Endothelial cell of umbilical vein (primary cell): ENCODE data around the gene ERBB4. TPM values are rescaled to one million over a fixed set of nuclear protein-coding genes. Genes with fewer than 3 reads are reported as not detected.

Experiments
- BruUV-seq: library from RNA; stranded (reverse); fragments of 400-500 nt; replicated peaks from 2 replicates; lab custom pipeline; 2021; lab: Mats Ljungman, UMichigan
- CTCF ChIA-PET: fragments of 300-600, 350-600 bp; sonication (Branson Sonifier 250); formaldehyde crosslinking; loops from one replicate; lab custom pipeline; 2021; ENCODE audit warnings: antibody characterized with exemption, inconsistent platforms; lab: Charles Lee
- POLR2A ChIA-PET: fragments of 300-600, 350-600 bp; sonication (Branson Sonifier 250); formaldehyde crosslinking; loops from one replicate; lab custom pipeline; 2021; ENCODE audit warnings: antibody characterized with exemption, inconsistent platforms; lab: Charles Lee
- DNase-seq: peaks from one replicate; pipeline ENCODE4 v3.0.0-alpha.2; 2011; ENCODE audit warnings: low read depth, low spot score
- FAIRE-seq: peaks from 2 replicates; lab custom pipeline; 2011; peaks lifted over from hg19 to GRCh38; lab: Jason Lieb, UNC
- H2AFZ ChIP-seq: 2 replicates; pipeline ENCODE4 v1.6.0; 2012; ENCODE audit warnings: low read depth, low read length, control low read depth, inconsistent platforms
- H3K27ac ChIP-seq: 2 replicates; pipeline ENCODE4 v1.5.1; 2011; ENCODE audit warnings: low read depth, mild to moderate bottlenecking, control low read depth, low read length, moderate library complexity; ENCODE audit not compliant: insufficient read depth
- H3K27me3 ChIP-seq, 2 experiments: 2 replicates each; pipeline versions ENCODE4 v1.6.0 to v1.6.1; 2011; ENCODE audit warnings: low read length in 2 of 2, mixed read lengths in 1 of 2; ENCODE audit not compliant: control insufficient read depth in 2 of 2, insufficient read depth in 2 of 2
- H3K36me3 ChIP-seq, 2 experiments: 2 replicates in 1 of 2; 3 replicates in 1 of 2; pipeline ENCODE4 v1.5.1; 2011; ENCODE audit warnings: low read length in 2 of 2, mild to moderate bottlenecking in 1 of 2, moderate library complexity in 1 of 2; ENCODE audit not compliant: control insufficient read depth in 2 of 2, insufficient read depth in 2 of 2; ENCODE audit errors: extremely low read depth in 1 of 2
- H3K4me1 ChIP-seq: 3 replicates; pipeline ENCODE4 v1.5.1; 2011; ENCODE audit warnings: mild to moderate bottlenecking, low read length; ENCODE audit not compliant: control insufficient read depth, insufficient read depth; ENCODE audit errors: extremely low read depth
- H3K4me2 ChIP-seq: 2 replicates; pipeline ENCODE4 v1.6.1; 2011; ENCODE audit warnings: low read length, control low read depth, mixed read lengths; ENCODE audit not compliant: insufficient read depth
- H3K4me3 ChIP-seq, 3 experiments: fragments of 200-600 bp in 1 of 3; sonication (generic), shearing (Covaris generic) in 1 of 3; replicated peaks in 1 of 3; 2 replicates each; pipeline ENCODE4 v1.5.1; 2011 to 2016; ENCODE audit warnings: control low read depth in 3 of 3, low read length in 3 of 3, mild to moderate bottlenecking in 2 of 3, inconsistent platforms in 1 of 3, low read depth in 1 of 3, moderate library complexity in 1 of 3; ENCODE audit not compliant: insufficient read depth in 1 of 3
- H3K79me2 ChIP-seq: 2 replicates; pipeline ENCODE4 v1.6.0; 2012; ENCODE audit warnings: low read length, inconsistent platforms; ENCODE audit not compliant: control insufficient read depth, insufficient read depth
- H3K9ac ChIP-seq: replicated peaks from 2 replicates; pipeline ENCODE3; 2011; ENCODE audit warnings: low read length, control low read depth; ENCODE audit not compliant: insufficient read depth; ENCODE audit errors: extremely low read depth
- H3K9me1 ChIP-seq: replicated peaks from 3 replicates; pipeline ENCODE4 v1.6.0; 2011; ENCODE audit warnings: mild to moderate bottlenecking, low read length; ENCODE audit not compliant: control insufficient read depth, insufficient read depth; ENCODE audit errors: extremely low read depth
- H3K9me3 ChIP-seq: replicated peaks from 2 replicates; pipeline ENCODE4 v1.5.1; 2012; ENCODE audit warnings: low read length, inconsistent platforms; ENCODE audit not compliant: control insufficient read depth, insufficient read depth
- H4K20me1 ChIP-seq: replicated peaks from 2 replicates; pipeline ENCODE3; 2011; ENCODE audit warnings: mild to moderate bottlenecking, low read length; ENCODE audit not compliant: control insufficient read depth, insufficient read depth; ENCODE audit errors: extremely low read depth
- EZH2 ChIP-seq: IDR thresholded peaks from 2 replicates; pipeline ENCODE4 v1.6.1; 2012; ENCODE audit warnings: borderline replicate concordance, low read depth, mild to moderate bottlenecking, moderate library complexity, low read length, inconsistent platforms; ENCODE audit not compliant: severe bottlenecking
- FOS ChIP-seq: IDR thresholded peaks from 2 replicates; pipeline ENCODE4 v1.6.1; 2011; ENCODE audit warnings: mild to moderate bottlenecking, low read length, moderate library complexity, borderline replicate concordance; ENCODE audit not compliant: insufficient read depth
- GATA2 ChIP-seq: IDR thresholded peaks from 2 replicates; pipeline ENCODE4 v1.7.0; 2011; ENCODE audit warnings: low read depth, mild to moderate bottlenecking, moderate library complexity, mixed read lengths, low read length; ENCODE audit not compliant: insufficient read length, insufficient read depth
- JUN ChIP-seq: IDR thresholded peaks from 2 replicates; pipeline ENCODE4 v1.6.1; 2011; ENCODE audit warnings: borderline replicate concordance, low read depth; ENCODE audit not compliant: insufficient read length, insufficient read depth
- MYC ChIP-seq: IDR thresholded peaks from one replicate; pipeline ENCODE4 v1.6.1; 2011; ENCODE audit warnings: mild to moderate bottlenecking, low read depth, low read length
- POLR2A ChIP-seq: IDR thresholded peaks from 2 replicates; pipeline ENCODE4 v1.6.1; 2012; ENCODE audit warnings: low read depth, mild to moderate bottlenecking, control low read depth, low read length
- POLR2AphosphoS5 ChIP-seq: IDR thresholded peaks from 2 replicates; pipeline ENCODE4 v1.6.1; 2012; ENCODE audit warnings: low read depth, mild to moderate bottlenecking, control low read depth, low read length, moderate library complexity; ENCODE audit not compliant: insufficient read depth
- dilution Hi-C: fragments of 300-500 bp; cut with MboI; formaldehyde crosslinking; loops from one replicate; pipeline ENCODE4 v1.15.0; 2019; ENCODE audit warnings: low sequenced_read_pairs; ENCODE audit not compliant: extremely low pct_ligation_motif_present
- intact Hi-C: fragments of 100-400 bp; cut with micrococcal nuclease; formaldehyde crosslinking; loops from one replicate; pipeline ENCODE4 v1.10.0; 2022
- polyA plus RNA-seq, 4 experiments: library from polyadenylated mRNA; depleted of rRNA in 3 of 4; stranded (reverse) in 3 of 4; unstranded in 1 of 4; fragments of >200 nt; gene quantifications; 2 replicates each; pipeline versions ENCODE4 v1.2.1 to v1.2.3, GENCODE V29; 2011 to 2012; ENCODE audit warnings: missing spikeins in 1 of 4
- total RNA-seq: library from RNA; stranded (reverse); gene quantifications from 2 replicates; pipeline ENCODE4 v1.2.3, GENCODE V29; 2021
- TF ChIP-seq, protein P1 (sequence below), 2 donors: IDR thresholded peaks; 1 replicate in 1 of 2; 2 replicates in 1 of 2; pipeline ENCODE4 v1.5.1; 2011; ENCODE audit warnings: low read length in 2 of 2, mild to moderate bottlenecking in 2 of 2, moderate library complexity in 2 of 2, control low read depth in 1 of 2, inconsistent platforms in 1 of 2, low read depth in 1 of 2; ENCODE audit not compliant: insufficient read depth in 1 of 2; ENCODE audit errors: extremely low read depth in 1 of 2
- TF ChIP-seq, protein P2 (sequence below): IDR thresholded peaks from 2 replicates; pipeline ENCODE4 v1.6.1; 2011; ENCODE audit not compliant: insufficient read depth, insufficient read length

ERBB4 gene
- total and polyA plus RNA-seq, 2 donors (not counting 3 experiments of a cell fraction or from before 2014, with no cell fraction given): 0.01 to 0.27 TPM

DNA sequence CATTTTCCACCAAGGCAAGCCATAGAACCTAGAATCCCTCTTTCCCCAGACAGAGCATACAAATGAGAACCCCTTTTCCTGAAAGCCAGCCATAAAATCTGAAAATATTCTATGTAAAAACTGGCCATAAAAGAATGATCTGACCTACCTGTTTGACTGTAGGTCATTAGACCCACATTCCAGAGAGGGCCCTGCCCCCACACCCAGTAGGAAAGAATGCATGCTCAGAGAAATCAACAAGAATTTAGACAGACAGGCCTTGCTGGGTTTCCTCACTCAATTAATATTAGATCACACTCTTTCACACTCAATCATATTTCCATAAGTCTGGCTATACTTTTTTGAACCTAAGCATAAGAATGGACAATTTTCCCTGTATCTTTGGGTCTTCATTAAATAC is 929.5 kb downstream of the ERBB4 start:
- BruUV-seq: no TSS peak
- FAIRE-seq: no peak
- no peaks in the 10 kb centered on the region for H3K4me1 ChIP-seq
- no peaks in the 10 kb centered on the region for H3K79me2 ChIP-seq
- TF ChIP-seq, protein P1, sequence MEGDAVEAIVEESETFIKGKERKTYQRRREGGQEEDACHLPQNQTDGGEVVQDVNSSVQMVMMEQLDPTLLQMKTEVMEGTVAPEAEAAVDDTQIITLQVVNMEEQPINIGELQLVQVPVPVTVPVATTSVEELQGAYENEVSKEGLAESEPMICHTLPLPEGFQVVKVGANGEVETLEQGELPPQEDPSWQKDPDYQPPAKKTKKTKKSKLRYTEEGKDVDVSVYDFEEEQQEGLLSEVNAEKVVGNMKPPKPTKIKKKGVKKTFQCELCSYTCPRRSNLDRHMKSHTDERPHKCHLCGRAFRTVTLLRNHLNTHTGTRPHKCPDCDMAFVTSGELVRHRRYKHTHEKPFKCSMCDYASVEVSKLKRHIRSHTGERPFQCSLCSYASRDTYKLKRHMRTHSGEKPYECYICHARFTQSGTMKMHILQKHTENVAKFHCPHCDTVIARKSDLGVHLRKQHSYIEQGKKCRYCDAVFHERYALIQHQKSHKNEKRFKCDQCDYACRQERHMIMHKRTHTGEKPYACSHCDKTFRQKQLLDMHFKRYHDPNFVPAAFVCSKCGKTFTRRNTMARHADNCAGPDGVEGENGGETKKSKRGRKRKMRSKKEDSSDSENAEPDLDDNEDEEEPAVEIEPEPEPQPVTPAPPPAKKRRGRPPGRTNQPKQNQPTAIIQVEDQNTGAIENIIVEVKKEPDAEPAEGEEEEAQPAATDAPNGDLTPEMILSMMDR (IDR thresholded peaks at IDR 0.05; ENCODE audit: extremely low read depth in 1 of 2, insufficient read depth in 1 of 2, low read depth in 1 of 2, low read length in 2 of 2): no peak
- no peak for TF ChIP-seq POLR2AphosphoS5
- no peak for TF ChIP-seq GATA2
- no peak for TF ChIP-seq POLR2A
- TF ChIP-seq, protein P2, sequence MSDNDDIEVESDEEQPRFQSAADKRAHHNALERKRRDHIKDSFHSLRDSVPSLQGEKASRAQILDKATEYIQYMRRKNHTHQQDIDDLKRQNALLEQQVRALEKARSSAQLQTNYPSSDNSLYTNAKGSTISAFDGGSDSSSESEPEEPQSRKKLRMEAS: no peak
- TF ChIP-seq FOS: no peak
- TF ChIP-seq JUN: no peak
- TF ChIP-seq EZH2: no peak
- no peak for TF ChIP-seq MYC
- no peak overlapping the region for H3K9ac ChIP-seq
- intact Hi-C loops (no loop called here), dilution Hi-C loops (no loop called here)
- no peak overlapping the region for H2AFZ ChIP-seq
- POLR2A ChIA-PET: no interaction called here
- DNase-seq: no peak
- no peaks in the 10 kb centered on the region for H3K36me3 ChIP-seq
- no peaks in the 10 kb centered on the region for H3K9me1 ChIP-seq
- no peak overlapping the region for H3K27ac ChIP-seq
- no peaks in the 10 kb centered on the region for H4K20me1 ChIP-seq
- H3K4me2 ChIP-seq: no peak overlapping the region
- H3K4me3 ChIP-seq: no peak overlapping the region
- H3K27me3 ChIP-seq: no peaks in the 10 kb centered on the region
- CTCF ChIA-PET: no interaction called here
- H3K9me3 ChIP-seq: no peaks in the 10 kb centered on the region
